GM21528 (cell line): ENCODE results near the gene PTTG1IP.
"Not testable (repeated sequence)": the region's sequence is repeated elsewhere in the genome, so short reads cannot be mapped to it uniquely, and the experiment has no call there.

Experiments used
- ATAC-seq: cut with Tn5 transposase; IDR thresholded peaks from one replicate; pipeline ENCODE4 v1.9.1; 2021; ENCODE audit warnings: mild to moderate bottlenecking, moderate library complexity; ENCODE audit not compliant: unreplicated experiment, low FRiP score

The PTTG1IP gene

GRCh38 chr21:44834231-44834950 is 39.1 kb downstream of the PTTG1IP start:
- no peak for ATAC-seq

DNA sequence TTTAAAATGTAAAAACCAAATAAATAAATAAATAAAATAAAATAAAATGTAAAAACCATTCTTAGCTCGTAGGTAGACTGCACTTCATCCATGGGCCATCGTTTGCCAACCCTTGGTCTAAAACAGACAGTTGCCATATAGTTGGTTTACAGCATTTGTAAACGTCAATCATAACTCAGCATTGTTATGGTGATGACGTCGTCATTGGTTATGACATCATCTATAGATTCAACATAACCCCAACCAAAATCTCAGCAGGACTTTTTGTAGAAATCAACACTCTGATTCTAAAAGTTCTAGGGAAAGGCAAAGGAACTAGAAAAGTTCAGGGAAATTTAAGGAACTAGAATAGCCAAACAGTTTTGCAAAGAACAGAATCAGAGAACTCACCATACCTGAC is 39.8 kb downstream of the PTTG1IP start:
- ATAC-seq: no peak

DNA sequence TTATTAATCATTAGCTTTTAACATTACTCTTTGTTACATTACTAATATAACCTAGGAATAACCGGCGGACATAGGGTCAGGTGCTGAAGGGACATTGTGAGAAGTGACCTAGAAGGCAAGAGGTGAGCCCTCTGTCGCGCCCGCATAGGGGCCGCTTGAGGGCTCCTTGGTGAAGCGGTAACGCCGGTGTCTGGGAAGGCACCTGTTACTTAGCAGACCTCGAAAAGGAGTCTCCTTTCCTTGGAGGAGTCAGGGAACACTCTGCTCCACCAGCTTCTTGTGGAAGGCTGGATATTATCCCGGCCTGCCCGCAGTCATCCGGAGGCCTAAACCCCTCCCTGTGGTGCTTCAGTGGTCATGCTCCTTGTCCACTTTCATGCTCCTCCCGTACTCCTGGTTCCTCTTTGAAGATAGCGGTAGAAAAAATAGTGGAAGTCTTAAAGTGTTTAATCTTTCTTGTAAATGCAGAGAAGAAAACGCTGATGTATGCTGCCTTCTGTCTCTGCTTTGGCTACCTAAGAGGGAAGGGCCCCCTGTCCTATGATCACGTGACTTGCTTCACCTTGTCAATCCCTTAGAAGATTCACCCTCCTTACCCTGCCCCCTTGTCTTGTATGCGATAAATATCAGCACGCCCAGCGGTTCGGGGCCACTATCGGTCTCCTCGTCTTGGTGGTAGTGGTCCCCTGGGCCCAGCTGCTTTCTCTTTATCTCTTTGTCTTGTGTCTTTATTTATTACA is 40.8 kb downstream of the PTTG1IP start:
- not testable (repeated sequence) for ATAC-seq

DNA sequence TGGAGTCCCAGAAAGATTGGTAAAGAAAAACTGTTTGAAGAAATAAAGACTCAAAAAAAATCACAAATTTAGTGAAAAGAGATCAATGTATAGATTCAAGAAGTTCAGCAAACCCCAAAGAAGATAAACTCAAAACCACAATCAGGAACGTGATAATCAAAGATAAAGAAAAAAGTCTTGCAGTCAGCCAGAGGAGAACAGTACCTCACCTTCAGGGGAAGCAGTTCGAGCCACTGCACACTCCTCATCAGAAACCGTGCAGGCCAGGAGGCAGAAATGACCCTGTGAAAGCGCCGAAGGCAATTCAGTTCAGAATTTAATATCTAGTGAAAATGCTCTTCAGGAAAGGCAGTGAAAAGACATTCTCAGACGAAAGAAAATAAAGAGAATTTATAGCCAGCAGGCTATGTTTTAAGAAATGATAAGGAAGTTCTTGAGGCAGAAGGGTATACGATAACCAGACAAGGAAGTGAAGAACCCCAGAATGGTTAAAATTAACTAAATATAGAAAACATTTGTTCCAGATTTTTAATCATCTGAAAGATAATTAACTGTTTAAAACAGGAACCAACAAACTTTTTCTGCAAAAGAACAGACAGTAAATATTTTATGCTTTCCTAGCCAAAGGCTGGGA is 42.1 kb downstream of the PTTG1IP start:
- no peak for ATAC-seq

- ATAC-seq: no peak
Observed at GRCh38 chr21:44829507-44830092, 43.9 kb downstream of the PTTG1IP start.

GRCh38 chr21:44828362-44829056 is 45.0 kb downstream of the PTTG1IP start:
- ATAC-seq: no peak

DNA sequence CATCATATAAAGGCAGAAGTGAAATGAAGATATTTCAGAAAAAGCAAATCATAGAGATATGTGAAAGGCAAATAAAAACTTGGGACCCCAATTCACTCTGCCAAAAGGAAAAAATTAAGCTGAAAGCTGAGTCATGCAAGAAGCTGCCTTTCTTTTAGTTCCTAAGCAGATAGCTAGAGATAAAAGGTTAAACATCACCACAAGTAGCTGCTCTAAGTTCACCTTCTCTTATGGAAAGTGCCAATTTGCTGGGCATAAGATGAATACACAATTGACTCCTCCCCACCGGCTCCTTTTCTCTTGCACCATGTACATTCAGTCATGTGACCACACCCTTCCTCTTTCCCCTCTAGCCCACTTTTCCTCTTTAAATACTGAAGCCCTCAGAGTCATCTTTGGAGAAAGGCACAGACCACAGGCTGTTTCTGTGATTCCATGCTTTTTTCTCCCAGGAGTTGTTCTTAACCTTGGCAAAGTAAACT is 50.3 kb downstream of the PTTG1IP start:
- ATAC-seq: no peak

GRCh38 chr21:44822484-44823178 is 50.9 kb downstream of the PTTG1IP start:
- ATAC-seq: no peak

GRCh38 chr21:44820851-44821250 is 52.6 kb downstream of the PTTG1IP start:
- no peak for ATAC-seq

DNA sequence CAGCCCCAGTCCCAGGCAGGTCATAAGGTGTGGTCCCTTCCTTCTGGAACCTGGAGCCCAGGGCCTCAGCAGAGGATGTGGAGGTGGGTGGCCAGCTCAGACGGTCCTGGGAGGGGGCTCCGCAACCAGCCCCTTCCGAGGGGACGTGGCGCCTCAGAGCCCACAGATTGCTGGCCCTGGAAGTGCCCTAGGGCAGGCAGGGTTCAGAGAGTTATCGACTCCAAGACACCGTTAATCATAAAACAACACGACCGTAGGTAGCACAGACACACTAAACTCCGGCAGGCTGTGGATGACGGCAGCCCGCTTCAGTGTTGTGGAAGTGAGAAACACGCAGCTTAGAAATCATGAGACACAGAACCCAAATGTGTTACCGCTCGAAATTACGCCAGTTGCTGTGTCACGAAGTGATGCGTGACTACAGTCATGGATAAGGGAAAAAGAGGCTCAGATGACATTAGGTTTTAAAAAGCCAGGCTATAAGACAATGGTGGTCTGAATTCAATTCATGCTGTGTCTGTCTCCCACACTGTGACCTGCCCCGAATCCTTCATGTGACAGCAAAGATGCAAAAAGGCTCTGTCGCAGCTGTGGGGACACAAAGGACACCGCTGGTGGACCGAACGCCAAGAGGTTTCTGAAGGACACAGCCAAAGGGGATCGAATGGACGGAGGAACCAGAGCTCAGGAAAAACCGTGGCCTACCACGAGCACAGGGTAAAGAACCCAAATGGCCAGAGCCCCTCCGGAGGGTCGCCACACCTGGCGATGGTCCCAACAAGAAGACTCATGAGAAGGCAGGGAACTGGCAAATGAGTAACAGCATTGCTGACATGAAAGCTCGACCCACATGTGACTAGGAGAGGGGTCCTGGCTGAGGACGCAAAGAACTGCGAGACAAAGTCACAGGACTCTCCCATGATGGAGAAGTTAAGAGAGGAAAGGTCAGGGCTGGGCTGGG is 53.9 kb downstream of the PTTG1IP start:
- no peak for ATAC-seq

- no peak for ATAC-seq
Observed at GRCh38 chr21:44818640-44819011, 54.9 kb downstream of the PTTG1IP start.

GRCh38 chr21:44817914-44818639 is 55.4 kb downstream of the PTTG1IP start, which contains the start of gene SUMO3:
SUMO3 (minus strand) TSS chr21:44818062; CDS start chr21:44817968, 94 bp downstream.
- peak; percentile 58 for ATAC-seq

- peak; percentile 72 for ATAC-seq
Observed at GRCh38 chr21:44817506-44817880, 56.0 kb downstream of the PTTG1IP start.

- peak; percentile 29 for ATAC-seq
Observed at GRCh38 chr21:44816761-44817505, 56.6 kb downstream of the PTTG1IP start.

- no peak for ATAC-seq
Observed at GRCh38 chr21:44815852-44816628, 57.5 kb downstream of the PTTG1IP start.

DNA sequence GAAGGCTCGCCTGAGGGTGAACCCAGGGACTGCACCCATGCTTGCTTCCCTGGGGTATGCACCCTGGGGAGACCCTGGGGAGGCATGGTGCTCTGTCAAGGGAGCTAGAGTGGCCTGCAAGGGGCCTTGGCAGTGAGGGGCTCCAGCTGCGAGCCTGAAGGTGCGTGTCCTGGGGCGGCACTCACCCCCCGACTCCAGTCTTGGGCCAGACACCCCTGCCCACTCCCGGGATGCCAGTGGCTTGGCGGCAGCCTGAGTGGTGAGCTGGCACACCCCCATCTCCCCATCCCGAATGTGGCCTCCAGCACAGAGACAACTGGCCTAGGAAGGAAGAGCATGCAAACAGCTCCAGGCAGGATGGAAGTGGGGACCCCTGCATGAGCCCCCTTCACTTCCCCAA is 58.3 kb downstream of the PTTG1IP start:
- ATAC-seq: no peak
